HL-60 (cell line): ENCODE data around the gene ZMYM1.
"Not testable (repeated sequence)": the region's sequence is repeated elsewhere in the genome, so short reads cannot be mapped to it uniquely, and the experiment has no call there.

ENCODE experiments used
- DNase-seq, 2 experiments: peaks; one replicate each; pipeline ENCODE4 v3.0.0-alpha.2; 2010 to 2020; ENCODE audit warnings: low read depth in 1 of 2, low spot score in 1 of 2
- H3K27ac ChIP-seq: fragments of 250-450 bp; sonication (Bioruptor Pico); replicated peaks from 2 replicates; pipeline ENCODE4 v1.5.1; 2020; ENCODE audit warnings: mild to moderate bottlenecking, moderate library complexity
- H3K27me3 ChIP-seq: fragments of 250-450 bp; sonication (Bioruptor Pico); 2 replicates; pipeline ENCODE4 v1.5.1; 2021; ENCODE audit warnings: mild to moderate bottlenecking, moderate library complexity; ENCODE audit not compliant: insufficient read depth, poor library complexity, severe bottlenecking
- H3K4me3 ChIP-seq: replicated peaks from 2 replicates; pipeline ENCODE4 v1.5.1; 2011; ENCODE audit warnings: mild to moderate bottlenecking, control low read depth, low read length; ENCODE audit not compliant: insufficient read depth
- CTCF ChIP-seq: IDR thresholded peaks from one replicate; pipeline ENCODE4 v1.5.1; 2011; ENCODE audit warnings: low read length, control low read depth, inconsistent platforms; ENCODE audit not compliant: insufficient read depth
- GABPA ChIP-seq: IDR thresholded peaks from 2 replicates; pipeline ENCODE4 v1.6.1; 2012; ENCODE audit warnings: low read depth
- POLR2AphosphoS5 ChIP-seq: IDR thresholded peaks from 2 replicates; pipeline ENCODE4 v1.6.1; 2012; ENCODE audit warnings: low read depth
- REST ChIP-seq: IDR thresholded peaks from 2 replicates; pipeline ENCODE4 v1.6.1; 2012; ENCODE audit warnings: low read depth; ENCODE audit not compliant: insufficient replicate concordance
- SPI1 ChIP-seq: IDR thresholded peaks from 2 replicates; pipeline ENCODE4 v1.6.1; 2012; ENCODE audit warnings: low read depth, mild to moderate bottlenecking, borderline replicate concordance

Gene ZMYM1

GRCh38 chr1:35053433-35053832, 25.8 kb upstream of the ZMYM1 start:
- DNase-seq: no peak
- H3K27me3 ChIP-seq: no peaks in the 10 kb centered on the region
- TF ChIP-seq POLR2AphosphoS5: no peak
- TF ChIP-seq GABPA: no peak
- TF ChIP-seq SPI1: no peak
- no peak for TF ChIP-seq REST
- TF ChIP-seq CTCF: no peak
- no peak overlapping the region for H3K4me3 ChIP-seq
- no peak overlapping the region for H3K27ac ChIP-seq

- DNase-seq, H3K4me3 ChIP-seq, H3K27me3 ChIP-seq, H3K27ac ChIP-seq: not testable (repeated sequence)
Observed at GRCh38 chr1:35054282-35054681, 24.9 kb upstream of the ZMYM1 start.

- H3K27ac ChIP-seq, H3K4me3 ChIP-seq, H3K27me3 ChIP-seq, DNase-seq: not testable (repeated sequence)
Observed at GRCh38 chr1:35058321-35058720, 20.9 kb upstream of the ZMYM1 start.

- no peaks in the 10 kb centered on the region for H3K27me3 ChIP-seq
- no peak for DNase-seq
- no peak for TF ChIP-seq REST
- no peak overlapping the region for H3K27ac ChIP-seq
- no peak overlapping the region for H3K4me3 ChIP-seq
Observed at GRCh38 chr1:35058988-35059387, 20.2 kb upstream of the ZMYM1 start.

GRCh38 chr1:35062518-35063196, 16.5 kb upstream of the ZMYM1 start:
- H3K4me3 ChIP-seq: no peak overlapping the region
- peak overlapping the region; percentile 37 for H3K27ac ChIP-seq
- no peaks in the 10 kb centered on the region for H3K27me3 ChIP-seq
- TF ChIP-seq SPI1 (peak; percentile 66), GABPA (no peak)
- peak; percentile 39 to 57 for DNase-seq

GRCh38 chr1:35064265-35064664, 14.9 kb upstream of the ZMYM1 start:
- Histone ChIP-seq H3K27ac (no peak overlapping the region), H3K4me3 (no peak overlapping the region), H3K27me3 (no peaks in the 10 kb centered on the region)
- DNase-seq: no peak
- no peak for TF ChIP-seq SPI1
- TF ChIP-seq CTCF: no peak
- no peak for TF ChIP-seq GABPA
- TF ChIP-seq REST: no peak
- TF ChIP-seq POLR2AphosphoS5: no peak
